NCI-H774 (cell line): Measurements from ENCODE around the gene MESP2.

ENCODE experiments used
- DNase-seq: peaks from one replicate; lab custom pipeline; 2025; lab: John Stamatoyannopoulos, UW

MESP2 gene

DNA sequence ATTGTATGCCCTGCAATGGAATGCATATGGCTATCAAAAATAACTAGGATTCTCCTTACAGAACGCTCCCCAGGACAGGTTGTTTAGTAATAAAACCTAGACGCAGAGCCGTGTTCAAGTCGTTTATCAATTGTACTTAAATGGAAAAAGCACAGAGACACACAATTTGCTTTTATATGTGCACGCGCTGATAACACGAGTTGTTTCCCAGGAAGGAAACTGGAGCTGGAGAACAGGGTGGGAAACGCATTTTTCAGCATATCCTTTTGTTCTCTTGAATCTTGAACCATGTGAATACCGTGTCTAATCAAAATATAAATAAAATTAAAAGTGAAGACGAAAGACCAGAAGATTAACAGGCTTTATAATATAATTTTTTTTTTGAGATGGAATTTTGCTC lies 42.2 kb downstream of the MESP2 start:
- DNase-seq, result no peak

DNA sequence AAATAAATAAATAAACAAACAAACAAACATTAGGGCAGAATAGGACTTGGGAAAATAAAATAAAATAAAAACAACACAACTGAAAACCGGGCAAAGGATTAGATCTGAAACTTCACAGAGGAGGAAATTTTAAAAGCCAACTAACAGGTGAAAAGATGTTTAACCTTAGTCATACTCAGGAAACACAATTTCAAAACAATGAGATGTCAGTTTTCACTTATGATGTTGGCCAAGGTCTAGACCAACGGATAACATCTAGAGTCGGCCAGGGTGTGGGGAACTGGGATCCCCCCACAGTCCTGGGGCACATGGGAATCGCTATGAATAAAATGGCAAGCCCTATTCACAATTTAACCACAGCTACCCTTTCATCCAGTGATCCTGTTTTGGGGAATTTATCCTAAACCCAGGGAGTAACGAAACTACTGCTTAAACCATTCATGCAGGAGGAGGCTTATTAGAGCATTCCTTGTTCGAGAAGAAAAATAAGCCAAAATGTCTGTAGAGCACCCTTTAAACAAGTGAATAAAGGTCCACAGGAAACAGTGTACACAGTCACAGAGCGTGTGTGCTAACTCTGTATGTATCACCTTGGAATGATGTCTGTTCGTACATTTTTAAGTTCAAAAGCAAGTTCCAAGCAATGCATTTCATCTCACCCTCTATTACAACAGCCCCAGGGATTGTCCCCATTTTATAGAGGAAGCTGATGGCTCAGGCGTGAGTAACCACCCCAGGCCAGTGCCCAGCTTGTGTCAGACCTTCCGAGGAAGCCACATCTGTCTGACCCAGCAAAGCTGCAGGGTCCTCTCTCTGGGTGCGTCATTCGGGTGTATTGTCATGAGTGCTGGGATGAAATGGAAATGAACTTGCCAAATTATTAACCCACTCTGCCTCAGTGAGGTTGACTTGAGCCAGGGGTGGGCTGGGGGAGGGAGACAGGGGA lies 44.8 kb downstream of the MESP2 start:
- DNase-seq, result no peak

DNA sequence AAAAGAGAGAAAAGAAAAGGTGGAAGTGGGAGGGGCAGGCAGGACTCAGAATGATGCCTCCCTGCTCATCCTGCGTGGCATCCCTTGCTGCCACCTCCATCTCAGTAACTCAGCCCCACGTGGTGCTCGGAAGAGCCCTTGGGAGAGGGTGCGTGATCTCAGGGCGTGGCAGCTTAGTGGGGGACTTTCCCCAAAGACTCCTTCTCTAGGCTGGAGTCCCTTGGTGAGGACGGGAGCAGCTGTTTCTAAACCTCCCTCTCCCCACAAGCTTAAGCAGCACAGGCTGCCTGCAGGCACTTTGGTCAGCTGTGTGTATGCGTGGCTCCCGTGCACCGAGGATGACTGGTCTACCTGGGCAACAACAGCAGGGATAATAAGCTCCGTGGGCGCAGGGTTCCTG lies 45.9 kb downstream of the MESP2 start:
- DNase-seq, result no peak

DNA sequence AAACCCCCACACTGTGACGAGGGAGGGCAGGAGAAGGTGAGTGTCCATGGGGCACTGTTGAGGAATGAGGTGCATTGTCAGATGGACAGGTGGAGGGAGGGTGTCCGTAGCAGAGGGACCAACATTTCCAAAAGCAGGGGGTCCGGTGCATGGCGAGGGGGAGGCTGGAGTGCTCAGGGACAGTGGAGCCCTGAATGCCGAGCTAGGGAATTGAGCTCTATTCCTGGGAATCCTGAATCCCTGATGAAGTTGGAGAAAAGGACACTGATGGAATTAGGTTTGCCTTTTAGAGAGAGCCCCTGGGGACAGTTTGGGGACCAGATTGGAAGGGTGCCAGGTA lies 46.4 kb downstream of the MESP2 start:
- no peak for DNase-seq

DNA sequence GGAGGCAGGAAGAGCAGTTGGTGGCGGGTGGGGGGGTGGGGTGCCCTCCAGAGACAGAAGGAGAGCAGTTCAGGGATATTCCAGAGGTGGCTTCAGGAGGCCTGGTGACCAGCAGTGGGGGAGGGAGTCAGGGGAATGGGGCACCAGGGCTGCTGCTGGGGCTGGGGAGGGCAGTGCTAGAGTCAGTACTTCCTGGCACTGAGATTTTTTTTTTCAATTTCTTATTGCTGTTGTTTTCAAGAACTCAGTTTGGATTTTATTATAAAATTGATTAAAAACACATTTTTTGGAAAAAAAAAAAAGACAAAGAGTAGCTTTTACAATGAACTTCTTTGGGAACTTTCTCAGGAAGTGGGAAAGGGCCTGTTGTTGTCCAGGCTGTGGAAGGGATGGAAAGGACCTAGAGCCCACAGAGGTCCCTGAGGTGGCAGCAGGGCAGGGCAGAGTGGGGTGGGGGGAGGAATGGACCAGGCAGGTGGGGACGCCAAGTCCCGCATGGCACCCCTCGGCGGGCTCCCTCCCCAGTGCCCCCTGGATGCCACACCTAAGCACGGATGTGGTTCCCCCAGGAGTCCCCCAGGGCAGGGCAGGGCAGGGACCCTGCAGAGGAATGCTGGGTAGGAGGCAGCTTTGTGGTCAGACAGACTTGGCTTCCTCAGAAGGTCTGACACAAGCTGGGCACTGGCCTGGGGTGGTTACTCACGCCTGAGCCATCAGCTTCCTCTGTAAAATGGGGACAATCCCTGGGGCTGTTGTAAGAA lies 47.0 kb downstream of the MESP2 start:
- DNase-seq, result no peak

DNA sequence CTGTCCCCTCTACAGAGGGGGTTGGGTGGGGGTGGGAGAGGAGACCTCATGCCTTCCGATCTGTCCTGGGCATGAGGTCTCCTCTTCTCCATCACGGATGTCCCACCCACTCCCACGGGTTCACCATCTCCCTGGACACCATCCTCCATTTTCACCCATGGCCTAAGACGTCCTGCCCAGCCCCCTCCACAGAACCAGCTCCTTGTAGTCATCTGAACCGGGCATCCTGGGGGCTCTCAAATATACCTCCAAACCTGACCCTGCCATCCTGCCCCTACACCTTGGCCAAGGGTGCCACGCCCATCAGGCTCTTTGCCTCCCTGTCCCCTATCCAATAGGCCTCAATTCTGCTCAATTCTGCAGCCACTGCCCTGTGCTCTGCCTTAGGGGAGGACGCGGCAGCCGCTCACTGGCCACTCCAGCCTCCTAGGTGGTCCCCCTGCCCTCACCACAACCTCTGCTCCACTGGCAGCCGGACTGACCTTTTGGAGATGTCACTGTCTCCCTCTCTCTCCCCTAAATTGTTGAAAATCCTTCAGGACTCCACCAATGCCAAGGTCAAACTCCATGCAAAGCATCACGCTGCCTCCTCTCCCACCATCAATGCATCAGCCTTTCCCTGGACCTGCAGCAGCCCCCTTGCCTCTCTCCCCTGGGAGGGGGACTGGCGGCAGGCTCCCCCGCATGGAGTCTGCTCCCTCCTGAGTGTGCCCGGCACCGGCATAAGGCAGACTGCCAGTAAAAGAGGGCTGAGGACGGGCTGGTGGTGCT lies 47.9 kb downstream of the MESP2 start:
- DNase-seq, result no peak

DNA sequence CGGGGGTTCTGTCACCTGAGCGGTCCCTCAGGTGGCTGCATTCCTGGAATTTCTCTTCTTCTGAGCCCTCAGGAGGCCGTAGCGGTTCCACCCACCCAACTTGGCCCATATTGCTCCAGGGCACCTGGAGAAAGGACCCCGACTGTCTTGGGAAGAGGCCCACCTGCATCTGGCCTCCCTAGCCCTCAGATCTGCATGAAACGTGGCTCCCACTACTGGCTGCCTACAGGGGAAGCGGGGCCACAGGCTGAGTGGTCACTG lies 48.4 kb downstream of the MESP2 start:
- DNase-seq, result no peak

DNA sequence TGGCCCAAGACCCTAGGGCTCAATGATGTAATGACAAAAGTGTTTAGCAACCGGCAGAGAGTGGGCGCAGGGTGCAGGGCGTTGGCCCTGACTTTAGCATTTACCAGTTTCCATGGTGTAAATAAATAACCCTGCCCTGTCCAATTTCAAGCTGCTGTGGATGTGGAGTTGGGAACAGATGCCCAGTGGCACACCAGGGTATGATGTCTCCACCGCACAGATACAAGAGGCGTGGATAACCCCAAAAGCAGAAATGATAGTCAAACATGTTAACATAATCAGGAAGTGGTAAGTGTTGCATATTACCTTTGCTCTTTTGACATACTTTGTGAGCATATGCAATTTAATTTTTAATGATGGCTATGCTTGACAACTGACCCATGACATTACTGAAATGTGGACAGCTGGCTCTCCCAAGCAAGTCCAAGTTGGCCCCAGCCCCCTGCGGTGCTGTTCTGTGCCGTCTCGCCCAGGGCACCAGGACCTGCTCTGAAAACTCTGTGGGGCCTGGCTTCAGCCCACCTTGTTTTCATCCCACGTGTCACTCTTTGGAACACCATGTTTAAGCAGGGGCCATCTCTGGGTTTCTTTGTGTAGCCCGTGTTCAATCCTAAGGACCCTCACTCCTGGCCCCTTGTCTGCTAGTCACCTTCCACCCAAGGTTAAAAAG lies 49.3 kb downstream of the MESP2 start:
- DNase-seq, result no peak

DNA sequence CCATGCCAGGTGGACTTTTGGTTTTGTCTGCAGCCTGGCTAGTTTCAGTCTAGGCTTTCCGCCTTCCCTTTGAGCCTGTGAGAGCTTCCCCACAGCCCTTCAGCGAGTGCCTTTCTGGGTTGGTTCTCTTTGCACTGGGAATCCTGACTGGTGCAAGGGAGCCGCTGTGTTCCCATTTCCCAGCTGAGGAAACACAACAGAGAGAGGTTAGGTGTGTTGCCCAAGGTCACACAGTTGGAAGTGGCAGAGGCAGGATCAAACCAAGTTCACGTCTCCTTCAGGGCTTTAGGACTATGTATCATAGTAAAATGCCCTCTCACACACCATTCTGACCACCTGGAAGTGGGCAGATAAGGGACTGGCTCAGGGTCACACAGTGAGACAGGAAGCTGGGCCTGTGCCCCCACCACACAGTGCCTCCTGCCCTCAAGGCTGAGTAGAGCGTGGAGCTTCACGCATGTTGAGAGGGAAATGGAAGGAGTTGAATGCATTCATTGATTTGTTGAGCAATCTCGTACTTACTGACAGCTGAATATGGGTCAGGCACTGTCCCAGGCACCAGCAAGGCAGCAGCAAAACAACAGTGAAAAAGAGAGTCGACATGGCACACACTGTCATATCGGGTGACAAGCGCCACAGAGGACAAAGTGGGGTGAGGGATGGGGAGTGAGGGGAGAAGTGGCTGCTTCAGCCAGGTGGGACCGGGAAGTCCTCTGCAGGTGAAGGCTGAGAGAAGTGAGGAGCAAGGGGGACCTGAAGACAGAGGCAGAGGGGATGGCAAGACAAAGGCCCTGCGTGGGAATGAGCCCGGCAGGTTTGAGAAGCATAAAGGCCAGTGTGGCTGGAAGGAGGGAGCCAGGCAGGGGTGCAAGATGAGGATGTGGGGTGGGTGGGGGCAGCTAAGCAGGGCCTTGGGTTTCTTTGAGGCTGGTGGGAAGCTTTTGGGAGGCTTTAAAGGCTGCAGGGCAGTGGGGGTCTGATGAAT lies 50.8 kb downstream of the MESP2 start:
- DNase-seq, result no peak

DNA sequence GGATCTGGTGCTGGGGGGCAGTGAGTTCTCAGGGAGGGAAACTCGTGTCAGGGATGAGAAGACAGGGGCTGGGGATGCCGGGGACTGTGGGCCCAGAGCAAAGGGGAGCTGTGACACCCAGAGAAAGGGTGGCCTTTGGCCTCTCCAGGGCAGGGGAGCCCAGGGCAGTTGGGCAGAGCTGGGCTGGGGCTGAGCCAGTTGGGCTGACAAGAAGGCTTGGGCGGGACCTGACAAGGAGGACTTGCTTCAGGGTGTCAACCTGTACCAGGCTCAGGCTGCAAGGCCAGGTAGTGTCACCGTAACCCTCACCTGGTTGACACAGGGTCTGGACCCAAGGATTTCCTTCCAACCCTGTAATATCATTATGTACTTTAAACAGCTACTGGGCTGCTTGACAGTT lies 51.7 kb downstream of the MESP2 start:
- DNase-seq, result no peak
